Tibial artery (tissue), 4 donors: ENCODE data around the gene HORMAD2.

Experiments
- DNase-seq, 2 donors: peaks; one replicate each; pipeline ENCODE4 v3.0.0-alpha.2; 2019
- H3K27ac ChIP-seq, 2 donors: fragments of 200-600 bp; sonication (generic) in 1 of 2; 1 replicate in 1 of 2; 2 replicates in 1 of 2; pipeline ENCODE4 v1.5.1; 2018 to 2019; ENCODE audit warnings: mild to moderate bottlenecking in 1 of 2
- H3K27me3 ChIP-seq, 2 donors: fragments of 200-600 bp; sonication (generic) in 1 of 2; one replicate each; pipeline versions ENCODE4 v1.5.1 to v1.6.0; 2016 to 2019
- H3K36me3 ChIP-seq, 3 donors: fragments of 200-600 bp; sonication (generic) in 2 of 3; one replicate each; pipeline ENCODE4 v1.5.1; 2016 to 2019; ENCODE audit warnings: mild to moderate bottlenecking in 2 of 3
- H3K4me1 ChIP-seq, 4 donors: fragments of 200-600 bp; sonication (generic) in 2 of 4; 1 replicate in 3 of 4; 2 replicates in 1 of 4; pipeline ENCODE4 v1.5.1; 2016 to 2019
- H3K4me3 ChIP-seq, 2 donors: fragments of 200-600 bp; sonication (generic) in 1 of 2; 1 replicate in 1 of 2; 2 replicates in 1 of 2; pipeline ENCODE4 v1.5.1; 2018 to 2019; ENCODE audit warnings: mild to moderate bottlenecking in 2 of 2
- H3K9me3 ChIP-seq, 3 donors: fragments of 200-600 bp; sonication (generic) in 1 of 3; one replicate each; pipeline ENCODE4 v1.5.1; 2016 to 2019
- intact Hi-C: fragments of 100-400 bp; cut with DNase I; formaldehyde crosslinking; loops from one replicate; pipeline ENCODE4 v1.15.0; 2023; ENCODE audit warnings: low total_unique reads
- TF ChIP-seq, protein P1 (sequence below), 2 experiments: fragments of 200-600 bp in 1 of 2; fragments of 450-650 bp in 1 of 2; IDR thresholded peaks; one replicate each; pipeline ENCODE4 v1.5.1; 2017 to 2019; ENCODE audit warnings: antibody characterized with exemption in 2 of 2, mild to moderate bottlenecking in 1 of 2, moderate library complexity in 1 of 2

Gene HORMAD2

GRCh38 chr22:30187094-30187493 is 106.8 kb downstream of the HORMAD2 start:
- Histone ChIP-seq H3K27me3 (peaks cover 0 to 12% of the 10 kb centered on the region in 2 donors), H3K4me3 (no peak overlapping the region), H3K9me3 (no peaks in the 10 kb centered on the region), H3K36me3 (no peaks in the 10 kb centered on the region), H3K27ac (no peak overlapping the region), H3K4me1 (no peaks in the 10 kb centered on the region)
- no peak for DNase-seq
- intact Hi-C loops, result no loop called here
- TF ChIP-seq, protein P1, sequence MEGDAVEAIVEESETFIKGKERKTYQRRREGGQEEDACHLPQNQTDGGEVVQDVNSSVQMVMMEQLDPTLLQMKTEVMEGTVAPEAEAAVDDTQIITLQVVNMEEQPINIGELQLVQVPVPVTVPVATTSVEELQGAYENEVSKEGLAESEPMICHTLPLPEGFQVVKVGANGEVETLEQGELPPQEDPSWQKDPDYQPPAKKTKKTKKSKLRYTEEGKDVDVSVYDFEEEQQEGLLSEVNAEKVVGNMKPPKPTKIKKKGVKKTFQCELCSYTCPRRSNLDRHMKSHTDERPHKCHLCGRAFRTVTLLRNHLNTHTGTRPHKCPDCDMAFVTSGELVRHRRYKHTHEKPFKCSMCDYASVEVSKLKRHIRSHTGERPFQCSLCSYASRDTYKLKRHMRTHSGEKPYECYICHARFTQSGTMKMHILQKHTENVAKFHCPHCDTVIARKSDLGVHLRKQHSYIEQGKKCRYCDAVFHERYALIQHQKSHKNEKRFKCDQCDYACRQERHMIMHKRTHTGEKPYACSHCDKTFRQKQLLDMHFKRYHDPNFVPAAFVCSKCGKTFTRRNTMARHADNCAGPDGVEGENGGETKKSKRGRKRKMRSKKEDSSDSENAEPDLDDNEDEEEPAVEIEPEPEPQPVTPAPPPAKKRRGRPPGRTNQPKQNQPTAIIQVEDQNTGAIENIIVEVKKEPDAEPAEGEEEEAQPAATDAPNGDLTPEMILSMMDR (IDR thresholded peaks at IDR 0.05), result no peak

DNA sequence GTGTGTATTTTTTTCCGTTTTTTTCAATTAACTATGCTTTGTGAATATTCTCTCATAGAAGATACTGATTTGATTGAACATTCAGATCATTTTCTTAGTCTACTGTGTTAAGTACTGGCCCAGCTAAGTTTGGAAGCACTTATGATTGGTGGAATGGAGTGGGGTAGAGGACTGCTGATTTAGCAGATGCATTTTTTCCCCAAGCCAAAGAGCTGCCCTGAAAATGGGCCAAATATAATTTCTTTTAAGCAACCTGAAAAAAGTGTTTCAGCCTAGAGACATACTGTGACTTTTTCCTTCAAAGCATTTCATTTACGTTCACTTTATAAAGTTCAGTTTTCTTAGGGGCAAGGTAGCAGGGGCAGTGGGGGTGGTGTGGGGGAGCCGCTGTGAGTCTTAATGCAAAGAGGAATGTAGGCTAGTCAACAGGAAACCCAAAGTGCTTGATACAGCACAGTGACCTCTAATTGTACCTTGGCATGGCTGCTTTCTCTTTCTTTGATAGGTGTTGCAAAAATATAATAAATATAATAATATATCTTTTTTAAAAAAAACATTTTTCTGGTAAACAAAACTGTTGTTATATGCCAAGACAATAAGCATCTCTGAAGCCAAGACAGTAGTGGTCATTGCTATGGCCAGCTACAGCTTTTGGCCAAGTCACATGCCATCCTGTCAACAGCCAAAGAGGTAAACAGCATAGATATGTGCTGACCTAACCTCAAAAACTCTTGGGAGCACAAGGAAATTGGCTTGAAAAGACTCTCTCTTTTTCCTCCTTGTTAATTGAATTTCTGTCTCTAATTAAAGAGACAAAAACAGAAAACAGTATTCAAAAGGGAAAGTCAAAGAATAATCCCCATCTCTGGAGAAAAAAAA is 107.5 kb downstream of the HORMAD2 start:
- no peak for DNase-seq
- Histone ChIP-seq H3K27me3 (peaks cover 0 to 10% of the 10 kb centered on the region in 2 donors), H3K4me3 (no peak overlapping the region), H3K36me3 (no peaks in the 10 kb centered on the region), H3K9me3 (no peaks in the 10 kb centered on the region), H3K27ac (no peak overlapping the region), H3K4me1 (no peaks in the 10 kb centered on the region)
- intact Hi-C loops, result no loop called here
- TF ChIP-seq, protein P1 (IDR thresholded peaks at IDR 0.05), result no peak

- Histone ChIP-seq H3K4me3 (no peak overlapping the region), H3K36me3 (no peaks in the 10 kb centered on the region), H3K9me3 (no peaks in the 10 kb centered on the region), H3K27me3 (peaks cover 0 to 10% of the 10 kb centered on the region in 2 donors), H3K27ac (no peak overlapping the region), H3K4me1 (no peaks in the 10 kb centered on the region)
- no peak for DNase-seq
- intact Hi-C loops, result no loop called here
- TF ChIP-seq, protein P1 (IDR thresholded peaks at IDR 0.05), result no peak
Observed at GRCh38 chr22:30188911-30189310, 108.6 kb downstream of the HORMAD2 start.

GRCh38 chr22:30190574-30190973 is 110.3 kb downstream of the HORMAD2 start:
- Histone ChIP-seq H3K27ac (no peak overlapping the region), H3K4me3 (no peak overlapping the region), H3K4me1 (peaks cover 0 to 5% (median 4%) of the 10 kb centered on the region in 4 donors), H3K27me3 (peaks cover 0 to 10% of the 10 kb centered on the region in 2 donors), H3K36me3 (no peaks in the 10 kb centered on the region), H3K9me3 (no peaks in the 10 kb centered on the region)
- TF ChIP-seq, protein P1 (IDR thresholded peaks at IDR 0.05), result no peak
- intact Hi-C loops, result no loop called here
- no peak for DNase-seq

DNA sequence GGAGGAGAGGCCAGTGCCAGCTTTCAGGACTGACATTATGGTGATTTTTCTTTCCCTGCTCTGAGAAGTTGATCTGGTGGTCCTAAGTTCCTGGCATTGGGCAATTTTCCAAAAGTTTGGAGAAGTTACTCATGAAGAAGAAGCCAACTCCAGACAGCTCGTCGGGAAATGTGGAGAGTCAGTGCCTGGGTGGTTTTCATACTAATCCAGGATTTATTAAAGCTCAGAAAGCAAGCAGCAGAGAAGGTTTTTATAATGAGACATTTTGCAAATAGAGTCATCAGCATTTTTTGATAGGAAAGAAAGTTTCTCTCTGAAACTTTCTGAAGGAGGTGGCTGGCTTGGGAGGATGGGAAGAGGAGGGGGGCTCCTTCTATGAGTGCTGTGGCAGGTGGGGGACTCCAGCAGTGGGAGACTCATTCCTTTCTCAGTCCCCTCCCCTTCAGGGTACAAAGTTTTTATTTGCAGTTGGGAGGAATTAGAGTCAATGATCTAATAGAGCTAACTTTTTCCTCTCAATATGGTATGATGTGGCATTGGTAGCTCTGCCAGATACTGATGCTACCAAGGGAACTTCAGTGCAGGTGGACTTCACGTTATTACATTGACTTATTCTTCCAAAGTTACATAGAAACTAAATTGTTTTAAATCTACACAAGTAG is 110.9 kb downstream of the HORMAD2 start:
- peaks cover 0 to 10% of the 10 kb centered on the region in 2 donors for H3K27me3 ChIP-seq
- no peak for DNase-seq
- H3K4me3 ChIP-seq, result no peak overlapping the region
- no peaks in the 10 kb centered on the region for H3K9me3 ChIP-seq
- H3K36me3 ChIP-seq, result no peaks in the 10 kb centered on the region
- peaks cover 0 to 11% (median 9%) of the 10 kb centered on the region in 4 donors for H3K4me1 ChIP-seq
- no peak overlapping the region for H3K27ac ChIP-seq
- intact Hi-C loops, result no loop called here
- TF ChIP-seq, protein P1 (IDR thresholded peaks at IDR 0.05), result no peak
